GM18870 (cell line): ENCODE results near the gene SEMA6A.
A peak's percentile ranks its signal among the peaks of the same experiment; 100 is the strongest.

Source experiments
- ATAC-seq: cut with Tn5 transposase; IDR thresholded peaks from one replicate; pipeline ENCODE4 v1.9.1; 2021; ENCODE audit warnings: moderate library complexity; ENCODE audit not compliant: unreplicated experiment

SEMA6A gene

DNA sequence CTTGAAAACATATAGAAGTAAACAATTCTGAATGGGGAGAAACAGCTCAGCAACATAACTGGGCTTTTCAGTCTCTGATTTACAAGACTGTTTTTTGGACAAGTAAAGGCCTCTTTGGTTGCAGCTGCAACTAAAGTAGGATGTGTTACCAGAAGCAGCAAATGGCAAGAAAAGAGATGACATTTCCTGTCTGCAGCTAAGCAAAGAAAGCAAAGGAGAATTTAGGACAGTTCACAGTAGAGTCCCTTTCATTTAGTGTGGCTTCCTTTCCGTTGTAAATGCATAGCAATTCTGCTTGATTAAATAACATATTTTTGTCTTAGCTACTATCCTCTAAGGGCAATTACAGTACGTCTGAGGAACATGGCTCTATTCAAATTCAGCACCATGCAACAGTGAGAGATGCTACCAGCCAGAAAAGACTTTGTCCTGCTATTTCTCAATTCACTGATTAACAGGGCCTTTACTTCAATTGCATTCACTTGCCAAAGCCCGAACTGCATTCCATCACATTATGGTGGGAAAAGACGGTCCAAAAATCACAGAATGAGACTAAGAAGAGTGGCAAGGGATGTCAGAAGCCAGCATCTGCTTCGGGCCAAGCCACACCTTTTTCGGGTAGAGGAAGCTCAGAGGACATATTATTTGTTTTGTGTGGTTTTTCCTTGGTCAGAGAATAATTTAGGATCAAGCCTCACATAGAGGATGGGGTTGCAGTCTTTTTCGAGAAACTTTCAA, 107.7 kb downstream of the SEMA6A start:
- ATAC-seq, result no peak

DNA sequence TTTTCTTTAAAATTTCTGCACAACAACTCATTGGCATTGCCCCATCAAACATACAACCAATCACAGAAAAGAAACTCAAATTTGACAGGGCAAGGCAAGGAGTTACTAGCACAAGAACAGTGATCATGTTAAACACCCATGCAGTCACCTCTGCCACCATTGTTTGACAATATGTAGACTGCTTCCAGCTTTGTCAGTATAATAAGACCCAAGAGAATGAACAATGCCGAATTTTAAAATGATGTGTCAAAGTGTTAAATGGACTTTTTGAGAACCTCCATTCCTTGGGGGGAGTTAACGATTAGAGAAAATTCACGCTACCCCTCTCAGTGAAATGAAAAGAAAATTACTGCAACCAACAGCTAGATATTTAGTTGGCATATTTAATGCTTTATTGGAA, 109.2 kb downstream of the SEMA6A start:
- ATAC-seq, result no peak

DNA sequence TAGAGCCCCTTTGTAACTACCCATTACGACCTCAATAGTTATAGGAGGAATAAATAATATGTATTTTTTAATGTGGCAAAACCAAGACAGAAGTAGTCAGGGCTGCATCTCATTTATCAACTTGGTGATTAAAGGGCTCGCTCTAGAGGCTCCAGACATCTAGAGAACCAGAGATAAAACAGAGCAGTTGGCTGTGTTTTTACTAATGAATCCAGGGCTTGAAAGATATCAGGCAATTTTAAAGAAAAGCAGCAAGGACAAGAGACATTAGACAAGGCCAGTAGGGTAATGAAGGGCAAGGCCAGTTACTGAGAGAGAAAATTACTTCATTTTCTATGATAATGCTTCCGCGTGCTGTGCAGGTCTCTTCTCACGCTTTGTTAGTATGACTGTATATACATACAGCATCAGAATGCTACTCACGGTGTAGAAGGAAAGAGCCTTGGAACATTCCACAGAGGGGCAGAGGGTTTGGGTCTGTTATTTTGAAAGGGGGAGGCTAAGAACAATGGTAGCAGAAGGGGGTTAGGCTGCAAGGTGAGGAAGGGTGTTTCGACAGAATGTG, 110.4 kb downstream of the SEMA6A start:
- no peak for ATAC-seq

DNA sequence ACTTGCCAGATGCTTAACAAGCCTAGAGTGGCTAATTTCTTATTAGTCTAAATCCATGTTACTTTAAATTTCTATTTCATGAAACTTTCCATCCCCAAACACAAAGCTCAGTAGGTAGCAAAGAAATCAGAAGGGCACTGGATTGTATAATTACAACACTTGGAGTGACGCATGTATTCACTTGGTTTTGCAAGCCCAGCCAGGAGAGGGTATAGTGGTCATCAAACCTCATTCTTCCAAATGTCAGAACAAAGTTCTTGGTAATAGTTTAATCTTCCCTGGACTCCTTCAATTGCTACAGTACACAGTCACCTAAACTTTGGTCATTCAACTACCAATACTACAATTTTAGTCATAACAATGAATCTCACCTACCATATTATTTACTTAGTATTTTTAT, 112.1 kb downstream of the SEMA6A start:
- no peak for ATAC-seq

DNA sequence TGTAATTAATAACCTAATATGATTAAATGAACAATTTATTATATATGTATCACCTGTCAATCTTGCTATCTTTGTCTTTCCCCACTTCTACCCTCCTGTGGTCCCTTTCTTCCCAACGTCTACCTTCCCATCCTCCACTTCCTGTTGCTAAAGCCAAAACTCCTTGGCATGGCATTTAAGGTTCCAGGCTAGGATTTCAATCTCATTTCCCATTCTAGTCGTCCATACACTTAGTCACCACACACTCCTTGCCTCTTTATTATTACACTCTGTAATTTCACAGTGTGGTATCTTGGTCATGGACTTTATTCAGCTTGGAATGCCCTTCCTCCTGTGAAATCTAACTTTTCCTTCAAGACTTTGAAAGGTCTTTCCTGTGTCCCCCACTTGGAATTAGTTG, 115.3 kb downstream of the SEMA6A start:
- no peak for ATAC-seq

DNA sequence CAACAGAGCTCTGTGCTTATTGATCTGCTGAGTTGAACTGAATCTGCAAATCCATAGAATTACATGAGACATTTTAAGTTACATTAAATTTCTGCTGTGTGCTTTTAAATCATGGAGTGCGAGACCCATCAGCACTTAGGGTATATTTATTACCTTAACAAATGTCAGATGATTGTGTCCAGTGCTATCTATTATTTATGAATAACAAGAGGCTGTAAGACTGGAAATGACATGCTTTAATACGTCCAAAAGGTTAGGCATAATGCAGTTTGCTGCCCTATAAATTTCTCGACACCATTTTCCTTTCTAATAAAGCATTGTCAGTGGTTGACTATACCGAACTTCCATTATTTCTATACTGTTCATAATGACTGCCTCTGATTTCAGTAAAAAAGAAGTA, 117.6 kb downstream of the SEMA6A start:
- ATAC-seq, result no peak

DNA sequence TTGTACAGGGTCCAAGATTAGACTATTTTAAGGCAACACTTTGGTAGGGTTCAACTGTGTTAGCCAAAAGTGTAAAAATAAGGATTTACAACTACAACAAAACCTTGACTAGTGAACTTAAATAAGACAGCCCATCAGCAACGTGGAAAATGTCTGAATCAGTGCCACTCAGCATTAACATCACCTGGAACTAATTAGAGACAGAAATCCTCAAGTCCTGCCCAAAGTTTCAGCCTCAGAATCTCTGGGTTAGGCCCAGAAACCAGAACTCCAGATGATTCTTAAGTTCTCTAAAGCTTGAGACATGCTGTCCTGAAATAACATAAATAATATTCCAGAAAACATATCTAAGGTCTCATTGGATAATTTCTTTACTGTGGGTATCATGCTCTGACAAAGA, 118.6 kb downstream of the SEMA6A start:
- no peak for ATAC-seq

DNA sequence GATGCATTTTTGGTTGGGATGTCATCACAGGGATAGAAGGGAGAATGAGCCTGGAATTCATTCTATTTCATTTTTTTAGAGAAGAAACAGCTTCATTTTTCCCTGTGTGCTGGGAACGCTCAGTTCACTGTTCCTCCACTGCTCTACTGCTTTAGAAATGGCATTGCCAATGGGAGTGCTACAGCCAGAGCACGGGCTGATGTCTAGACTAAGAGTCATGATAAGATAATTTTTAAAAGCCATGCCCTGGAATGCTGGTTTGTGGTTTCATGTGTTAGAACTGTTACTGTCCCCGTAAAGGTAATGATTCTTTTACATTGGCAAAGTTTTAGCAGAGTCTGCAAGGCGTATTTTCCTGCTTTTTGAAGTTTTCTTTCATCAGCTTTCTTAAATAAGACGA, 119.6 kb downstream of the SEMA6A start:
- ATAC-seq, result no peak

DNA sequence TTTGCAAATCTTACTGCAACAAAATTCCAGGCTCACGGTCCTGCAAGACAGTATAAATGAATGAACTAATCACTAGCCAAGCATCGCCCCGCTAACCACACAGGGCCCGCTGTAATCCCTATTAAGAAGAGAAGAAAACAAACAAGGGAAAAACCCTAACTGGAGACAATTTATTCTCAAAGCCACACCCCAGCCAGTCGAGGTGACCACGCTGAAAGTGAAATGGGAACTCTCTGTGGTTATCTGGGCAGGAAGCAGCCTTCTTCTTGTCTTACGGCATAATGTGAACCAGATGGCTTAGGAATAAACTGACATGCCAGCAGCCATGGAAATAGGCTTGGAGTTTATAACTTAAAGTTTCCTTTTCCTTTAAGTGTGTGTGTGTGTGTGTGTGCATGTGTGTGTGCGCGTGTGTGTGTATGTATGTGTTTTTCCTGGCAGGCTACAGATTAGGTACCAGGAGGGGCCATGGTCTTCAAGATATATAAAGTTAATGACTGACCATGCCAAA, 120.2 kb downstream of the SEMA6A start:
- peak; percentile 100 for ATAC-seq

DNA sequence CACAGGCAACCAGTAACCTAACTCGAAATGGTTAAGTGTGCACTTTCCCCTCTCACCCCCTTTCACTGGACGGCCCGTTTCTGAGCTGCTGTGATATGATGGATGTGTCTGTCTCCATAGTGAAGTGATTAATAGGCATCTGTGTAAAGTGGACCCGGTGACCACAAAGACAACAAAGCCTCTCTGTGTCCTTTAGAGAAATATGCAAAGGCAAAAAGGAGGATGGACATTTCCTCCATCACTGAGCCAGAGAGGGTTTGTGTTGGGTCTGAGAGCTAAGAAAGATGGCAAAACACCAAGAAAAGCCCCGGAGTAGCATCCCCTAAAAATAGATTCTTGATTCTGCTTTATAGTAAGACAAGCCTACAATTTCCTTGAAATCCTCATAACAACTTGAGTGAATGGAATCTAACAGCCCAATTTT, 120.6 kb downstream of the SEMA6A start:
- no peak for ATAC-seq

DNA sequence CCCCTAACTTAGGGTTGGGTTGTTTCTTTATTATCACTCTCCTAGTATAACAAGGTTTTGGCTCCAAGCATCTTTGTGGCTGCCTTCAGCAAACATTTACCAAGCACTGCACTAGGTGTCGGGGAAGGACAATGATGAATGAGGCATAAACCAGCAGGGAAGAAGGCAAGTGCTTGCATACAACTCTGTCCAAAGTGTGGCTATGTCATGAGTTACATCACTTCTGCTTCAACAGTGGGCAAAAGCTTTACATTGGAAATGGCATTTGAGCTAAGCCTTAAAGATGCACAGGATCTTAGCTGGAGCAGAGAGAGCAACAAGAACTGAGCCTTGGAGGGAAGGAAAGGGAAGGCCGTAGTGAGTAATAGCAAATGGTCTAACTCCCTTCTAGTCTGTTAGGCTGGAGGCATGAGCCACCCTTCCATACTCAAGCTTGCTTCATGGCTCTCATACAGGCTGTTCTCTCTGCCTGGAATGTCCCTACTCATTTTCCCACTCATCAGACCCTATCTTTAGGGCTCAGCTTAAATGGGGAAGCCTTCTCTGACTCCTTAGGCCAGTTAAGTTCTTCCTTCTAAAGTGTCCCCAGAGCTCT, 121.8 kb downstream of the SEMA6A start:
- no peak for ATAC-seq

DNA sequence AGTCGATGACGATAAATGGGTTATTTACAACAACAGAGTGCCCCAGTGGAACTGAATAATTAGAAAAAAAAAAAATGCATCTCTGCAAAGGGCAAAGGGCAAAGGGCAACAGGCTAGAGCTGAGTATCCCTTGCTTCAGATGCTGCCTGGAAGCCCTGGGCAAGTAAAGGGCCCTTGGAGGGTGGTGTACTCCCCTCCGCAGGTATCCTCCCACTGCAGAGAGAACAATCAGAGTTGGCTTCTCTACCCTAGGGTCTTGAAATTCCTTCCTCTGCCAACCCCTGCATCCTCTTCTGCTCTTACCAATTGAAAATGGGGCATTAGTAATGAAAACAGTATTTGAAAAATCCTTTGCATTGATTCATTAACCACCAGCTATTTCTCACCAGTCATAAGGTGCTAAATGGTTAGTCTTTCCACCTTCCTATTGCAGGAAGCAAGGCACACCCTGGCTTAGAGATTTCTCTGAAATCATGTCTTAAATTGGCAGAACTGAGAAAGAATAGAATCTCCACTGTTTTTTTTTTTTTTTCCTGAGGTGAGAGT, 122.6 kb downstream of the SEMA6A start:
- no peak for ATAC-seq

DNA sequence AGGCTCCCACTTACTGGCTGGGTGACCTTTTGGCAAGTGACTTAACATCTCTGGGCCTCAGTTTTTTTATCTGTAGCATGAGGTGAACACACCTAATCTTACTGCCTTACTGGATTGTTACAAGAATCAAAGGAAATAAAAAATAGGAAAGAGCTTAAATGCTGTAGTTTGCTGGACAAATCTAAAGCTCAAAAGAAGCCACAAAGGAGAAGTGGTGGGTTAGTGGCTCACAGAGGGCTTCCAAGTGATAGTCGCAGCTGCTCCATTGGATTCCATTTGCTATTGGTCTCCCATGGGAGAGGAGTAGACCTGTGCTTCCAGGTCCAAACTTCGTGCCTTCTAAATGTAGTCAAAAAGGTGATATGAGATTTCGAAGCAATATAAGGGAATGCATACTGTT, 123.6 kb downstream of the SEMA6A start:
- ATAC-seq, result no peak

DNA sequence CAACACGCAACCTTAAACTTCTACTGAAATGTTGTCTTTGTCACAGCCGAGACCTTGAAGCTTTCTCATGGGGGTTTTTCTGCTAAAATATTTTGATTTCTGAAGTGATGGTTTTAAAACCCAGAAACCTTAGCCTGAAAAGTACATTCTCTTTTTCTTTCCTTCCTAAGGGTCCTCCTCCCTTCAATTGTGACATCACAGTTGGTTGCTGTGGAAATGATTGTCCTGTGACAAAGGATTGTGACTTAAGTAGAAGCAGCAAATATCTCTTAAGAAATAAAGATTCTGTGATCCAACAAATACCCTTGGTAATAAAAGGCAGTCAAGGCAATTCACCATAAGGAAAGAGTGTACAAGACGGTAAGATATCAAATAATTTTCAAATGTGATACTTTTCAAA, 125.2 kb downstream of the SEMA6A start:
- no peak for ATAC-seq

DNA sequence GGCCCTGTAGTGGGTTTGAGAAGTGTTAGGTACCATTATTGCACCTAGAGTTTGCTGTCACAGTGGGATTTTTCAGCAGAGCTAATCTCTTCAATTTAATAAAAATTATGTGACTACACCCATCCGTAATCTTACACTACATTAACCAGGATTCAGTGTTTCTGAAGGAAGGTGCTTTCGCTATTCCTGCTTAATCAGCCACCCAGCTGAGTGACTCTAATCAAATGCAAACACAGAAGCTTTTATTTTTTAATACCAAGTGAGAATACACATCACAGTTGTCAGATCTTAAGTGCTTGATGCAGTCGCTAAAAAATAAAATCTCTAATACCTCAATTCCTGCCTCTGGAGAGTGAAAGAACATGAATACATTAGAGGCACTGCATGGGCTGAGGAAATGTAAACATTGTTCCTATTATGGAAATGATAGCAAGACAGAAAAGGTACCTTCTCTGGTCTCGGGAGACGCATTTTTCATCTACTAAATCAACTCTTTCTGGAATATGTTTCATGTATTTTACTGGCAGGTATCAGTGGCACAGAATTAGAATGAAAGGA, 125.7 kb downstream of the SEMA6A start:
- no peak for ATAC-seq

DNA sequence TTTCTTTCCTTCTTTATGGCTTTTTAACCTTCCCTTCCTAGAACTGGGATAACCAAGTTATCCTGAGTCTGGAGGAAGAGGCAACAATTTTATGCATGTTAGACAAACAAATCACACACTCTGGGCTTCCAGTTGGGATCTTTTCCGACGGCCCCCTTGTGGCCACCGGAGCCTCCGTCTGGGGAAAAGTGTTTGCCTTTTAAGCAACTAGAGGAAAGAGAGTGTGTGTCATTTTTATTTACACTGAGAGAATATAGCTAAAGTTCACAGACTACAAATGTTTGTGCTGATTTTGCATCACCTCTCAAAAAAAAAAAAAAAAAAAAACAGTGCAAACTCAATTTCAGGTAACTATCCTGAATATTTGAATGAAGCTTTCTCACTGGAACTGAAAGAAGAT, 126.2 kb downstream of the SEMA6A start:
- no peak for ATAC-seq

DNA sequence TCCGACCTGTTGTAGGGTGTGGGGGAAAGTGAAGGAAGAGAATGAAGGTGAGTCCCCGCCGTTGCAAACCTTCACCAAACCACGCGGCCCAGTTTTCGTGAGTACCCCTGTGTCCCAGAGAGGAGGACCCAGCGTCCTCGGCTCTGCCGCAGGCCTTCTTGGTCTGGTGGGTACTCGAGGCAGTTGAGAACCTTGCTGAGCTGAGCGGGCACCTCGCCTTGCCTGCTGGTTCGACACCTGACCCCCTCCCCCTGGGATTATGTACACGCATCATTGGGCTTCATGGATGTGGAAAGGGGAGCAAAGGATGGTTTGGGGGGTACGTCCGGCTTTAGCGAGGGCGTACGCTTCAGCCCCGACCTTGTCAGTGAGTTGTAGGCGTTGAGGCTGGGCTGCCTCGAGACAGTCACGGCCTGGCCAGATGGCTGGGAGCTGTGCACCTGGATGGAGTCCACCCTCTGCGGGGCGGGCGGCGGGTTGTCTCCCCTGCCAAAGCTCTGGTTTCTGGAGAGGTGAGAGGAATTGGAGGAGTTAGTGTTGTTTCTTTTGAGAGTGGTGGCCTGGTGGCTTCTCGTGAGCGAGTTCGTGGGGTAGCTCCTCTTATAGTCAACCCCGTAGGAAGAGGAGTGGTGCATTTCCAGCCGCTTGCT, 128.1 kb downstream of the SEMA6A start:
- no peak for ATAC-seq

DNA sequence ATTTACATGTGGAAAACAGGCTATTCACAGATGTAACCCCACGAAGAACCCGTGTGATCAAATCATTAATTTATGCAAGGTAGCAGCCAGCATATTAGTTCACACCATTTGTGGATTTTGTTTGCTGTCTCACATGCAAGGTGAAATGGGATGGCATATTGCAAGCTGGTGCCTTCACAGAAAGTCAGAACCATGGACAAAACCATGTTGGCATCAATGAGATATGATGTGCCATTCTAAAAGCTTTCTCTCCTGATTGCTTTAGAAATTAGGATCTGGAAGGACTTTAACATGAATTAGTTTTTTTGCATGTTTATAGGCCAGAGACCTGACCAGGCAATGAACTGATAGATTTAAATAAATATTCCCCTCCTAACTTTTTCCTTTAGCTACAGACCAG, 129.3 kb downstream of the SEMA6A start:
- no peak for ATAC-seq

DNA sequence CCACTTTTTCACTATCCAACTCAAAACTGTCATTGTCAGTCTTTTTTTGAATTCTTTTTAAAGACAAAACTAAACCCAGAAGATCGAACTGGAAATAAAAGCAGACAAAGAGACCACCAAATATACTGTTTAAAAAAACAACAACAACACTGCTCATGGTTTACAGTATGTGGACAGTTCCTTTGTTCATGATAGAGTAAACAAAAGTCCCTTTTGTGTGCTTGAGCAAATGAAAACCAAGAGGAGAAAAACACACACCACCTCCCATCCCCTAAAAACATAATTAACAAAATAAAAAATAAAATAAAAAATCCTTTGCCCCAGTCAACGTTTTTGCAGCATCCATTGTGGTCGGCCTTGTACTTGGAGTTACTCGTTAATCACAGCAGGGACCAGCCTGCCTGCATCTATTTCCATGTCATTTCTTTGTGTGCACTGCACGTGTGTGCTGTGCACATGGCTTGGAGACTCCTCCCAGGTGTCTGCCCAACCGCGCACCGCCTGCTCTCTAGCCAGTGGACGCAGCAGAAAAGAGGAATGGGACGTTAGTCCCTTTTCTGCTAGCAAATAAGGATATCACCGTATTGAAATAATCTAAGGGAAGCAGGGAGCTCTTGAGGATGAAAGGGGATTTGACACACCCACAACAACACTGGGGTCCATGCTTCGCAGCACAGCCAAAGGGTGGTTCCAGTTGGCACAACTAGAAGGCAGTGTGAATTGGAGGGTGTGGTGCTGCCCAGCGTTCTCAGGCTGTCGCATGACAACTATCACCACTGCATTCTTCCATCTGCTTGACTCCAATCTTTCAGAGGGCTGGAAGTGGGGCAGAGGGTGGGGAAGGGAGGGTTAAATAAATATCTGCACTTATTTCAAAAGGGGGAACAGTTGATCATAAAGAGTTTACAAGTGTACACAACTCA, 130.0 kb downstream of the SEMA6A start:
- no peak for ATAC-seq

DNA sequence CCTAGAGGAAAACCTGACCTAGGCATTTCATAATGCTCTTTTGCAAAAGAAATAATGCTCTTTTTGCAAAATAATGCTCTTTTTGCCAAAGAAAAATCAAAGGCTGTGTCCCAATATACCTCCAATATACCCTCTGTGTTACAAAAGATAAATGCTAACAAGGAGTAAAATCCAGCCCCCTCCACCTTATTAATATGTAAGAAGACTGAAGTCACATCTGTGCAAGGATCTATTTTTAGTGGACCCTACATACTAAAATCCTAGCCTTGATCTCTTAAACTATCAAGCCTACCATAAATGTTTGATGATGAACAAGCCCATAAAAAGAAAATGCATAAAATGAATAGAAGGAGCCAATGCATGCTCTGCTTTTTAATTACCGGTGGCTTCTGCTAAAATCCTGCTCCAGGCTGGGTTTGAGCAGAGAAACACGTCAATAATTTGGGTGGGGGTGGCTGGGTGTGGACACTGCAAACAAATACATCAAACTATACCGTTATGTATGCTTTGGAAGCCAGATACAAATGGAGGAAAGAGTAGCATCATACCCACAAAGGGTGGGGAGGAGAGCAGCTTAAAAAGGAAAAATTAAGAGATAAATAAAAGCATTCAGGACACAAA, 131.6 kb downstream of the SEMA6A start:
- no peak for ATAC-seq
